Right lobe of liver (tissue), 6 donors: ENCODE data around the gene TBC1D5. TPM values are rescaled to one million over a fixed set of nuclear protein-coding genes. Genes with fewer than 3 reads are reported as not detected.

ENCODE experiments used
- ATAC-seq, 4 donors: fragments of 200-7000 bp; cut with Tn5 transposase; one replicate each; pipeline ENCODE4 v1.9.1; 2020; ENCODE audit warnings: mild to moderate bottlenecking in 4 of 4, moderate library complexity in 4 of 4
- DNase-seq, 3 donors: peaks; one replicate each; pipeline ENCODE4 v3.0.0-alpha.2; 2020
- H3K27ac ChIP-seq, 3 donors: fragments of 200-600 bp; one replicate each; pipeline ENCODE4 v1.8.0; 2022
- H3K27me3 ChIP-seq, 2 donors: fragments of 200-600 bp; one replicate each; pipeline ENCODE4 v1.8.0; 2022
- H3K36me3 ChIP-seq, 4 donors: fragments of 200-600 bp; sonication (generic) in 1 of 4; one replicate each; pipeline versions ENCODE4 v1.5.1 to v1.8.0; 2017 to 2022; ENCODE audit warnings: control low read depth in 1 of 4
- H3K4me1 ChIP-seq, 4 donors: fragments of 200-600 bp; sonication (generic) in 1 of 4; one replicate each; pipeline versions ENCODE4 v1.5.1 to v1.8.0; 2017 to 2022; ENCODE audit warnings: control low read depth in 1 of 4
- H3K4me3 ChIP-seq, 3 donors: fragments of 200-600 bp; one replicate each; pipeline ENCODE4 v1.8.0; 2022
- H3K9me3 ChIP-seq, 4 donors: fragments of 200-600 bp; sonication (generic) in 1 of 4; one replicate each; pipeline versions ENCODE4 v1.5.1 to v1.8.0; 2017 to 2022; ENCODE audit warnings: control low read depth in 1 of 4
- CTCF ChIP-seq, 4 donors: fragments of 200-600 bp in 3 of 4; fragments of 450-650 bp in 1 of 4; IDR thresholded peaks; one replicate each; pipeline versions ENCODE4 v1.5.1 to v1.8.0; 2016 to 2022; ENCODE audit warnings: antibody characterized with exemption in 4 of 4, mild to moderate bottlenecking in 2 of 4
- POLR2A ChIP-seq: fragments of 450-650 bp; IDR thresholded peaks from one replicate; pipeline ENCODE4 v1.6.1; 2017; ENCODE audit warnings: antibody characterized with exemption, mild to moderate bottlenecking
- WGBS: methylation state at CpG from one replicate; pipeline ENCODE4 v1.1.6; 2018; ENCODE audit warnings: low coverage, low lambda C conversion rate; ENCODE audit not compliant: insufficient coverage; ENCODE audit errors: missing lambda C conversion rate; 5-methylcytosine and 5-hydroxymethylcytosine counted together
- intact Hi-C, 2 donors: fragments of 100-400 bp; cut with DNase I; formaldehyde crosslinking; loops; one replicate each; pipeline versions ENCODE4 v1.11.2 to v1.14.1; 2022
- total RNA-seq, 6 experiments: library from RNA; depleted of rRNA in 2 of 6; stranded (reverse); fragments of >200 nt in 2 of 6; fragmentation: NEBNext Ultra II Directional in 3 of 6; extraction: Animal tissue kit (Norgen Biotek cat#: 25700) in 3 of 6; gene quantifications; one replicate each; pipeline versions ENCODE4 v1.1.0 to v1.2.4, GENCODE V29; 2016 to 2023
- donor health status: DM: no; HTN: yes; CAD: no.
- donor health status: DM: no; HTN: no; CAD: no.
- donor health status: DM: no; HTN: no; CAD: no.
- donor health status: DM: no; HTN: yes; CAD: no.
- donor health status: DM: no; HTN: yes; CAD: no.

The TBC1D5 gene
- total RNA-seq, 6 experiments from 2014 or later: 21.5 to 33.4 (median 27.7) TPM

- ATAC-seq: no peak
- TF ChIP-seq CTCF (IDR thresholded peaks at IDR 0.05) (no peak), POLR2A (no peak)
Measured at GRCh38 chr3:17340693-17341092, 401.7 kb downstream of the TBC1D5 start.

DNA sequence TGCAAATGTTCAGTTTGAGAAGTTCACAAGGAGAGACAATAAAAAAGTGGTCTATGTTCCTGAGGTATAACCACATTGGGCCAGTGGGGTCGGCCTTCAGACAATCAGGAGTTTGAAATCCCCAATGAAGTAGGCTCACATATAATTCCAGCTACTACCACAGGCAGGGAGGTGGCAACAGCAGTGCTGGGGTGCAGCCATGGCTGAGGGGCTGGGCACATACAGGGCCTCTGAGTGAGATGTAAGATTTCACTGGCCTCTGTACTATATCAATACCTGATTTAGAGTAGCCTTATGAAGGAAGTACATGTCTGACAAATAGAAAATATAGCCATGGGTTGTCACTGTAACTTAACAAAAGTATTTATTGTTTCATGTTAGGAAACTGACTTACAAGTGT, 402.2 kb downstream of the TBC1D5 start:
- DNase-seq: no peak
- ATAC-seq: no peak
- no peak for TF ChIP-seq POLR2A
- TF ChIP-seq CTCF (IDR thresholded peaks at IDR 0.05): no peak
- no CpG with 5 or more reads among the region's 1 CpG for WGBS
- no peaks in the 10 kb centered on the region for H3K4me1 ChIP-seq
- no peaks in the 10 kb centered on the region for H3K9me3 ChIP-seq
- intact Hi-C loops: no loop called here
- H3K36me3 ChIP-seq: no peaks in the 10 kb centered on the region
- H3K4me3 ChIP-seq: no peak overlapping the region
- H3K27ac ChIP-seq: no peak overlapping the region
- no peaks in the 10 kb centered on the region for H3K27me3 ChIP-seq

More at GRCh38 chr3:17340693-17341092, 401.7 kb downstream of the TBC1D5 start:
- DNase-seq: no peak
- Histone ChIP-seq H3K9me3 (no peaks in the 10 kb centered on the region), H3K4me3 (no peak overlapping the region), H3K4me1 (no peaks in the 10 kb centered on the region), H3K36me3 (no peaks in the 10 kb centered on the region), H3K27me3 (no peaks in the 10 kb centered on the region), H3K27ac (no peak overlapping the region)
- intact Hi-C loops: no loop called here
- 87% methylated on average over 2 of the region's 2 CpGs for WGBS

GRCh38 chr3:17339132-17339575, 403.3 kb downstream of the TBC1D5 start:
- Histone ChIP-seq H3K27ac (no peak overlapping the region), H3K36me3 (no peaks in the 10 kb centered on the region), H3K9me3 (no peaks in the 10 kb centered on the region), H3K27me3 (no peaks in the 10 kb centered on the region), H3K4me1 (no peaks in the 10 kb centered on the region), H3K4me3 (no peak overlapping the region)
- WGBS: 63% methylated on average over 5 of the region's 6 CpGs
- peak in 3 of 4 donors; percentile 34 to 43 (median 36) for ATAC-seq
- no peak for DNase-seq
- intact Hi-C loops: no loop called here
- TF ChIP-seq POLR2A: no peak
- no peak for TF ChIP-seq CTCF (IDR thresholded peaks at IDR 0.05)

DNA sequence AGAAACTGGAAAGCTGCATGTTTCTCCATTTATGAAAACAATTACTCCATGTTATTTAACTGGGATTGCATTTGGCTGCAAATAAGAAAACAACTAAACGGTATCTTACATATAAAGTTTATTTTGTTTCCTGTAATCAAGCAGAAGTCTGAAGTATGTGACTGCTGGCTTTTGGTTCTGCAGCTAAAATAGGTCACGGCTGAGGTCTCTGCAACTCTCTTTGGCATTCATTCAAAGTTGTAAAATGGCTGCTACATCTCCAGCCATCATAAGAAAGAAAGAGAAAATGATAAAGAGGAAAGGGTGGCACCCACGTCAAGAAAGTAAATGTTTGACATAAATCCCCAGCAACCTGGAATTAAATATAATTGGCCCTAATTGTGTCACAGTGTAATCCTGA, 406.1 kb downstream of the TBC1D5 start:
- H3K4me1 ChIP-seq: no peaks in the 10 kb centered on the region
- H3K36me3 ChIP-seq: no peaks in the 10 kb centered on the region
- no peak overlapping the region for H3K27ac ChIP-seq
- H3K9me3 ChIP-seq: no peaks in the 10 kb centered on the region
- ATAC-seq (no peak), DNase-seq (no peak)
- no peak for TF ChIP-seq POLR2A
- no peak for TF ChIP-seq CTCF (IDR thresholded peaks at IDR 0.05)
- intact Hi-C loops: no loop called here
- H3K27me3 ChIP-seq: no peaks in the 10 kb centered on the region
- WGBS: 53% methylated on average over 3 of the region's 3 CpGs
- no peak overlapping the region for H3K4me3 ChIP-seq

DNA sequence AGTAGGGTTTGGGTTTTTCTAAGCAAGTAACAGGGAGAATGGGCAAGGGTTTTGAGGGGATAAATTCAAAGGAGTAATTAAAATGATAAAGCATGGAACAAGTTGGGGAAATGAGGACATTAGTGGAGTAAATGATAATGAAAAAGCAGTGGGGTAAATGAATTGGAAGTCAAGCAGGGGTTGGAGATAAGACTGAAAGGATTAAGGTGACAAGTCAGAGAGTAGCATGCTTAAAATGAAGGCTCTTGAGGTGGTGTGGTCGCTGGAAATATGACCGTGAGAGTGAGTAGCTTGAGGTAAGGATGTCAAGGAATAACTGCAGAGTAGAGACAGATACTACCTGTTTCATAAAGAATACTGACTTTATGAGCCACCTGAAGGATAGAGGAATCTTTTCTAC, 408.5 kb downstream of the TBC1D5 start:
- no peak for ATAC-seq
- Histone ChIP-seq H3K9me3 (no peaks in the 10 kb centered on the region), H3K4me1 (no peaks in the 10 kb centered on the region), H3K27me3 (no peaks in the 10 kb centered on the region), H3K36me3 (no peaks in the 10 kb centered on the region), H3K27ac (no peak overlapping the region), H3K4me3 (no peak overlapping the region)
- no peak for DNase-seq
- intact Hi-C loops: no loop called here
- no peak for TF ChIP-seq CTCF (IDR thresholded peaks at IDR 0.05)
- TF ChIP-seq POLR2A: no peak
- 89% methylated on average over 2 of the region's 2 CpGs for WGBS
